OCI-M2 (cell line): ENCODE data around the gene ATXN7L1.

Experiments used
- DNase-seq: peaks from one replicate; lab custom pipeline; 2025; ENCODE audit not compliant: unreplicated experiment; lab: John Stamatoyannopoulos, UW

ATXN7L1 gene

DNA sequence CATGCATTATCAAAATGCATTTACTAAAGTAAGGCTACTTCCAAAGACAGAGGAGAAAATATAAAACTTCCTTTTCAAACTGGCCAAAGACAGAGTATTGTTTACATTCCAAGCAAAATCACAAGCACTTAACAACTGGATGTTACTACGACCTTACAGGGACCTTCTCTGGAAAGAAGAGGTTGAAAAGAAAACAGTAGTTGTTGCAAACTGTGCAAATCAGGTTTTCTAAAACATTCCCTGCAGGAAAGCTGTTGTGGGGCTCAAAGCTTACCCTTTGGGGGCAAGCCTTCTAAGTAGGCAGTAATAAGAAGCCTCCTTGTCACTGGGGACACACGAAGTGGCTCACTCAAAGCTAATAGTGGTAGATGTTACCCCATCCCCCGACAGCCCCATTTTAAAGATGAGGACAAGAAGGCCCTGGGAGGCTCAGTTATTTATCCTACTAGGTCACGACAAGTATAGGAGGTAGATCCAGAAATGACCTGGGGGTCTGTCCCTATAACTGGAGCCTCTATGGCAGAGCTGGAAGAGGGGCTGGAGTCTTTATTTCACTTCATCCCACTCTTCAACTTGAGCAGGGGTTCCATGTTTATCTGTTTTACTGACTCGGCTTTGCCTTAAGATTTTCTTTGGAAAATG, 46.6 kb downstream of the ATXN7L1 start:
- no peak for DNase-seq

DNA sequence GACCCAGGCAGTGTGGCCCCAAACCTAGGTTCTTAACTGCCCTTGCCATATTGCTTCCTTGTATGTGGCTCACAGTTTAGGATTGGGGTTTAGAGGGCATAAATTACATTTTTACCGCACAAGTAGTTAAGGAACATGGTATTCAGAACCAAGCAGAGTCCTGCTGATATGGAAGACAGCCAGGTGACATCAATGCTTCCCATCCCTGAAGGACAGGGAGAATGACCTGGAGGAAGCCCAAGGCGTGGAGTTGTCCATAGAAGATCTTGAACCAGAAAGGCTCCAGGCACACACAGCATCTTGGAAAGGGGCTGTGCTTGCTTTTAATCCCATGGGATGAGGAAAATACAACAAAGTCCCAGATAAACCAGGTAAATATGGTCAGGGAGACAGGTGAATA, 48.3 kb downstream of the ATXN7L1 start:
- DNase-seq = no peak

- DNase-seq = no peak
These were observed 49.1 kb downstream of the ATXN7L1 start for GRCh38 chr7:105827151-105827875.

DNA sequence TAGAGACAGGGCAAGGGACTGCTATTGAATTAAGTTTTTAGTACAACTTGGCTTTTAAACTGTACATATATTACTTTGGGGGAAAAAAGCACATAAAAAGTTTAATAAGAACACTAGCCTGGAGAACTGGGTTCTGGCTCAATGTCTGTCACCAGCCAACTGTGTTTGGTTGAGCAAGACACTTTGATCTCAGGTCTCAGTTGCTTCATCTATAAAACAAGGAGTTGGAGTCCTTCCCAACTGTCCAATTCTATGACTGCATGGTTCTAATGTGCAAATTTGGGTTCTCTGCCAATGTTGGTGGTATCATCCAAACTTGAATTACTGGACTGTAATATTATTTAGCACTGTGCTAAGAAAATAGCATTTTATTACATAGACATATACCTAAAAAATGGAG, 50.3 kb downstream of the ATXN7L1 start:
- no peak for DNase-seq

GRCh38 chr7:105825371-105825770, 51.0 kb downstream of the ATXN7L1 start:
- DNase-seq = no peak

DNA sequence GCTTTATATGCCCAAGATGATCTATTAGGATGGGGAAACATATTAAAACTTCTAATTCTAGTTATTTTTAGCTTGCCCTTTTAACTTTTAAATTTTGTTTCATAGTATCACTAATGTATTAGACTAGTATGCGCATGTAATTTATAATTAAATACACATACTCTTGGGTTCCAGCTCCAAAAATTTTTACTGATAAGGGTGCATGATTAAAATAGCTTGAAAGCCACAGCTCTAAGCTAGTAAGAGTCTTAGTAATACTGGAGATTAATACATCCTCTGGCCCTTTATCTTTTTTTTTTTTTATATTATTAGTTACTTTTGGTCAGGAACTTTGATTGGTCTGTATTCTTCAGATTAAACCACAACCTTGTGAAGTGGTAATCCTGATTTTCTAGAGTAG, 53.6 kb downstream of the ATXN7L1 start:
- DNase-seq = no peak

- DNase-seq = no peak
These were observed 54.9 kb downstream of the ATXN7L1 start for GRCh38 chr7:105821527-105821926.

DNA sequence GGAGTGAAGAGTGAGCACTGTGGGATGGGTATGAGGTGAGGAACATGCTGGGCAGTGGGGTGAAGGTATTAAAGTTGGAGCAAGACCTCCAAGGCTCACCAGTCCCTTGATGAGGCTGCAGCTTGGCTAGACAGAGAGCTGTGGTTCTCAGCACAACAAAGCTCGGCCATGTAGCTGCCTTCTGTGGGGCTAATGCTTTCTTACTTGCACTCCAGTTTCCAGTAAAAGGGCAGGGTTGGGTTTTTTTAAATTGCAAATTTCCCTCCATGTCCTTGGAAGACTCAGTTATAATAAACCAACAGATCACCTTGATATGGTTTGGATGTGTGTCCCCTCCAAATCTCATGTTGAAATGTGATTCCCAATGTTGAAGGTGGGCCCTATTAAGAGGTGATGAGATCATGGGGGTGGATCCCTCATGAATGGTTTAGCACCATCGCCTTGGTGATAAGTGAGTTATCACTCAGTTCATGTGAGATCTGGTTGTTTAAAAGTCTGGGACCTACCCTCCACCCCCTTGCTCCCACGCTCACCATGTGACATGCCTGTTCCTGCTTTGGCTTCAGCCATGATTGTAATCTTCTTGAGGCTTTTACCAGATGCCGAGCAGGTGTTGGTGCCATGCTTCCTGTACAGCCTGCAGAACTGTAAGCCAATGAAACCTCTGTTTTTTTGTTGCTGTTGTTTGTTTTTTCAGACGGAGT, 55.9 kb downstream of the ATXN7L1 start:
- DNase-seq = no peak

DNA sequence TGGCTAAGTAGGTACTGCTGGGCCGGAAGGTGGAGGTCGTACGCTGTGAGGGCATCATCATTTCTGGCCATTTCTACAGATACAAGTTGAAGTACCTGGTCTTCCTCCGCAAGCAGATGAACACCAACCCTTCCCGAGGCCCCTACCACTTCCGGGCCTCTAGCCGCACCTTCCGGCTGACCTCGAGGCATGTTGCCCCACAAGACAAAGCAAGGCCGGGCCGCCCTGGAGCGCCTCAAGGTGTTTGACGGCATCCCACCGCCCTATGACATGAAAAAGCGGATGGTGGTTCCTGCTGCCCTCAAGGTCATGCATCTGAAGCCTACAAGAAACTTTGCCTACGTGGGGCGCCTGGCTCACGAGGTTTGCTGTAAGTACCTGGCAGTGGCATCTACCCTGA, 56.8 kb downstream of the ATXN7L1 start:
- no peak for DNase-seq

GRCh38 chr7:105816954-105817615, 59.3 kb downstream of the ATXN7L1 start:
- DNase-seq = no peak

GRCh38 chr7:105816266-105816843, 60.0 kb downstream of the ATXN7L1 start:
- DNase-seq = no peak

GRCh38 chr7:105815576-105815975, 60.8 kb downstream of the ATXN7L1 start:
- no peak for DNase-seq

- no peak for DNase-seq
These were observed 61.9 kb downstream of the ATXN7L1 start for GRCh38 chr7:105814481-105814880.

DNA sequence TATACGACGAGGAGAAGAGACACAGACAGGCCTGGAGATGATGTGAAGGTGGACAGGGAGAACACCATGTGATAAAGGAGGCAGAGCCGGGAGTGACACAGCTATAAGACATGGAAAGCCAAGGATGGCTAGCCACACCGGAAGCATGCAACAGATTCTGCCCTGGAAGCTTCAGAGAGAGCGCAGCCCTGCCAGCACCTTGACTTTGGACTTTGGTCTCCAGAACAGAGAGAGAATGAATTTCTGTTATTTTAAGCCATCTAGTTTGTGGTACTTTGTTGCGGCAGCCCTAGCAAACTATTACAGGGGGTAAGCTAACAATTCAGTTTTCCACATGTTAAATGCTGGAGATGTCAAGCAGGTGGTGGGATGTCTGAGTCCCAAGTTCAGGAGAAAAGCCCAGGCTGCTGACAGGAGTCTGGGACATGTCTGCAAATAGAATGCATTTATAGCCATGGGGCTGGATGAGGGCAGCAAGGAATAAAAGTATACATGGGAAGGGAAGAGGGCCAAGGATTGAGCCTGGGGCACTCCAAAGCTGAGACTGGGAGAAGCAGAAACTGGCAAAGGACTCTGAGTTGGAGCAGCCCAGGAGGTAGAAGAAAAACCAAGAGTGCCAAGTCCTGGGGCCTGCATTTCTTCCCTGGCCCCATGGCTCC, 65.1 kb downstream of the ATXN7L1 start:
- DNase-seq = no peak

GRCh38 chr7:105810556-105810955, 65.8 kb downstream of the ATXN7L1 start:
- no peak for DNase-seq

- DNase-seq = no peak
These were observed 67.5 kb downstream of the ATXN7L1 start for GRCh38 chr7:105808703-105809590.

DNA sequence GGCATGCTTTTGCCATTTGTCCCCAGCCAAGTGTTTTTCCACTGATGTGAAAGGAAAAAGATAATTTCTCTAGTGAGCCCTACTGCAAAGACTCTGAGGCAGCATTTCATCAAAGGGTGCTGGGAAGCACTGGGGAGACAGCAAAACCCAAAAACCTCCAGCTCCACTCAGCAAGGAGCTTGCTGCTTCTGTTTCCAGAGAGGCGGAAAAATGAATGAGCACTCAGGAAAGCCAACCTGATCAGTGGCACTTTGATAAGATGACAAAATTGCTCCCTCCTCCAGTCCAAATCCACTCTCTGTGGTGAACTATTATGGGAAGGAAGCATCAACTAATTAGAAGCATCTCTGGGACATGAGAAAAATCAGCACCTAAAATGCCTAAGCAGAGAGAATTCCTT, 68.2 kb downstream of the ATXN7L1 start:
- DNase-seq = no peak

DNA sequence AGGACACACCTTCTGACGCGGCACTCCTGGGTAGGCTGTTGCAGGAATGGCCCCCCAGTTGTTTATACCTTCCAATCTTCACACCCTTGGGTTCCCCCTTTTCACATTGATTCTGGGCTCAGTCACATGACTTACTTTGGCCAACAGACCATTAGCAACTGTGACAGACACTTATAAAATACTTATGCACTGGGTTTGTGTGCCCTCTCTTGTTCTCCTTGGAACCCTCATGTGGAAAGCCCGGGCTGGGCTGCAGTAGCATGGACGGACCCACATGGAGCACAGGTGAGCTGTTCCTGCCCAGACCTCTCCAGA, 69.0 kb downstream of the ATXN7L1 start:
- DNase-seq = no peak

- DNase-seq = no peak
These were observed 69.6 kb downstream of the ATXN7L1 start for GRCh38 chr7:105806592-105807447.
